GM15510 (cell line): Measurements from ENCODE around the gene SCN7A.

Experiments
- POLR2A ChIP-seq: IDR thresholded peaks from 3 replicates; pipeline ENCODE4 v1.6.1; 2011; ENCODE audit warnings: borderline replicate concordance; ENCODE audit not compliant: insufficient read length; ENCODE audit errors: extremely low read depth

SCN7A gene

DNA sequence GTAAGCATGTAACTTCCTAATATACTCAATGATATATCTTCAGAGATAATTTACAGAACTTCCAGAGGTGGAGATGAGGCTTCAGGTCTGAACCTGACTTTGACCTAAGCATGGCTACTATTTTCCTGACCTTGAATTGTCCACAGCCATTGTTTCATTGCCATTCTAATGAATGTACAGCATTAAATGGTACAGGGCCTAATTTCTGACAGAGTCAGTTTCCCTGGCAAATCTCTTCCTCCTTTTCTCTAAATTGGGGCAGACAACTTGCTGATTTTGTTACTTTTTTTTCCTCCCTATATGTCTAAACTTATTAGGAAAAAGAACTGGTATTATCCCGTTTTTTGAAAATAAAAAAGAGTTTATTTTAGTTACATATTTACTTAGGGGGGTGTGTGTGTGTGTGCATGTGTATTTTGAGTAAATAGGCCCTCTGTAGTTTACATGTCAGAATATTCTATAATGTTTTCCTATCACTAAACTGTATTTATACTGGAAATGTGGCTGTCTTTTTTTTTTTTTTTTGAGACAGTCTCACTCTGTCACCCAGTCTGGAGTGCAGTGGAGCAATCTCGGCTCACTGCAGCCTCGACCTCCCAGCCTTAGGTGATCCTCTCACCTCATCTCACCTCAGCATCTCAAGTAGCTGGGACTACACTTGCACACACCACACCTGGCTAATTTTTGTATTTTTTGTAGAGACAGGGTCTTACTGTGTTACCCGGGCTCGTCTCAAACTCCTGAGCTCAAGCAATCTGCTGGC is 75.0 kb downstream of the SCN7A start:
- TF ChIP-seq POLR2A = no peak

DNA sequence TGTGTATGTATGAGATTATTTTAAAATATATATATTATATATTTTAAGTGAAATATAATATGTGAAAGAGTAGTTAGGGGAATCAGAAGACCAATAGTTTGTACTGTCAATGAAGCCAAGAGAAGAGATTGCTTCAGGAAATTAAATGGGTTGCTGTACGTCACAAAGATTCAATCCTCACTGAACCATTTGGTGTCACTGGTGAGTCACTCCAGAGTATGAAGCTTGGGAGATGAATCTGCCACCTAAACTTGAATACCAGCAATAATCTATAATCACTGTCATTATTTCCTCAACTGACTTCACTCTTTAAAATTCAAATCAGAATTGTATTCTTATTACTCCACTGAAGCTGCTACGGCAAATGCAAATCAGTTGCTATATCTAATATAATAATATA is 76.4 kb downstream of the SCN7A start:
- no peak for TF ChIP-seq POLR2A

DNA sequence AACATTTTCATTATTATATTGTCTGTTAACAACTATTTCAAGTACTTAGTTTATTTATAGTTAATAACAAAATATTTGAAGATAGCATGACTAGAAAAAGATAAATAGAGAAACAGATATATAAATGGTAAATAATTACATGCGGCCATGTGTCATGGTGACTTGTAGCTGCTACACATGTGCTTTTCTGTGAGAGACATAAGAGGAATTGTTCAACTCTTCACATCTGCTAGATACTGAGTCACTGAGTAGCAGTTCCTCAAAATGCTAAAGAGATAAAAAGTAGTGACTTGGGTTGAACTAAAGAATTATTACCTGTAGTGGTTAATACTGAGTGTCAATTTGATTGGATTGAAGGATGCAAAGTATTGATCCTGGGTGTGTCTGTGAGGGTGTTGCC is 80.8 kb downstream of the SCN7A start:
- TF ChIP-seq POLR2A = no peak

DNA sequence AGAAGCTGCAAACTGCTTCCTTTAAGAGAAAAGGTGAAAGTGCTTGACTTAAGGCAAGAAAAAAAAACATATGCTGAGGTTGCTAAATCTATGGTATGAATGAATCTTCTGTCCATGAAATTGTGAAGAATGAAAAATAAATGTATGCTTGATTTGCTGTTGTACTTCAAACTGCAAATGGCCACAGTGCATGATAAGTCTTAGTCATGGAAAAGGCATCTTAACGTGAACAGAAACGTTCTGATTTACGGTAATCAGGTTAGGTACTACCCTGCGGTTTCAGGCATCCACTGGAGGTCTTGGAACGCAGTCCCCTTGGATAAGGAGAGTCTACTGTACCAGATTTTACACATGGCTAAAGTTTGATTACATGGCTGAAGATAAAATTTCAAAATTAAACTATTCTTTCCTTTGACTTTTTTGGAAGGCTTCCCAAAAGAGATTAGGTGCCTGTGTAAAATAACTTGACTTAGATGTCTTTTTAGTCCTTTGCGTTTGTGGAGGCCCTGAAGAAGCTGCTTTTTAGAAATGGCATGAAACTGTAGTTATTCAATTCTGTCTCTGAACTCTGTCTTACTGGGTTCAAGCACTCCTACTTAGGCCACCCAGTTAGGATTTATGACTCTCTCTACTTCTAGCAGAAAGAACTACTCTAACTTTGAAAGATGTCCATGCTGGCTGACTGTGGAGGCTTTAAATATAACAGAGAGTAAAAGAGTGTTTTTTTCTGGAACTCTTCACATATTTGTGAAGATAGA is 82.4 kb downstream of the SCN7A start:
- TF ChIP-seq POLR2A = no peak

DNA sequence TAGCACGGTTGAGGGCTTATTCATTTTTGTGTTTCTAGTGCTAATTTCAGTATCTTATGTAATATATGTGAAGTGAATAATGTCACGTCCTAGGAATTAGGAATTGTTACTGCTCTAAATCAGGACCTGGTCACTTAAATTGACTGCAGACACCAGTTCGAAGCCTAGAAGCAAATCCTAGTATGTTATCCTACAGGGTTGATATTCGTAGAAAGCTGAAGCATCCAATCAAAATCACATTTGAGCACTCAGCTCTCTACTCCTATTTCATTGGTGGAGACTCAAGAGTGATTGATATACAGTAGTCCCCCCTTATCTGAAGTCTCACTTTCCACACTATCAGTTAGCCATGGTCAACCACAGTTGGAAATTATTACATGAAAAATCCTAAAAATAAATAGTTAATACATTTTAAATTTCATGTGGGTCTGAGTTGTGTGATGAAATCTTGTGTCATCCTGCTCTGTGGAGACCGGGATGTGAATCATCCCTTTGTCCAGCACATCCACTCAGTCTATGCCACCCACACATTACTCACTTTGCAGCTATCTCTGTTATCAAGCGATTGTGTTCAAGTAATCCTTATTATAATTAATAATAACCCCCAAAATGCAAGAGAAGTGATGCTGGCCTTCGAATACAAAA is 83.1 kb downstream of the SCN7A start:
- no peak for TF ChIP-seq POLR2A

DNA sequence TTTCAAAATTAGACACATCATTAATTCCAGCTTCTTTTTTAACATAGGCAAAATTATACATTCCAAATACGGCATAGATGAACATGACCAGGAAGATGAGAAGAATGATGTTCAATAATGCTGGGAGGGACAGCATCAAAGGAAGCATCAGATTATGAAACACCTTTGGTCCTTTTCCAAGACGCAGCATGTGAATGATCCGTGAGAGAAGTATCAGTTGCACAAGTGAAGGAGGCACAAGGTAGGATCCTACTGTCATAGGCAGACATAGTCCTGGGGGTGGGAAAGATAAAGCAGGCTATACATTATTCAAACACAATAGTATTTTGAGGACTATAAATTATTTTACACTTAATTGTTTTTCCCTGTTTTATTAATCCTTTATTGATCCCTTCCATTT is 87.7 kb downstream of the SCN7A start:
- TF ChIP-seq POLR2A = no peak

DNA sequence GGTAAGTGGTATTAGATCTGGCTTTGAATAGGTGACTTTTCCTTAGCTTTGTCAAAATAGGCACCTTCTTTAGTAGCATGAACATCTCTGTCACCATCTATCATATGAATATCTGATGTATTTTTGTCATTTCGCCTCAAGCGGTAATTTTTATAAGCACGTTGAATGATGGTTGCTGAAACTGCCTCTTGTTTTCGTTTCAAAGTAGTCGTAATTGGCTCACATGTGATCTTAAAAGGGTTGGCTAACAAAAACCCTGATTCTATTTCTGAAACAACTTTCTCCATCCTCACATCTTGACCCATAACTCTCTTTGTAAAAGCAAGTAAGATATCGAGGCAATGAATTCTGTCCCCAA is 88.5 kb downstream of the SCN7A start:
- no peak for TF ChIP-seq POLR2A

DNA sequence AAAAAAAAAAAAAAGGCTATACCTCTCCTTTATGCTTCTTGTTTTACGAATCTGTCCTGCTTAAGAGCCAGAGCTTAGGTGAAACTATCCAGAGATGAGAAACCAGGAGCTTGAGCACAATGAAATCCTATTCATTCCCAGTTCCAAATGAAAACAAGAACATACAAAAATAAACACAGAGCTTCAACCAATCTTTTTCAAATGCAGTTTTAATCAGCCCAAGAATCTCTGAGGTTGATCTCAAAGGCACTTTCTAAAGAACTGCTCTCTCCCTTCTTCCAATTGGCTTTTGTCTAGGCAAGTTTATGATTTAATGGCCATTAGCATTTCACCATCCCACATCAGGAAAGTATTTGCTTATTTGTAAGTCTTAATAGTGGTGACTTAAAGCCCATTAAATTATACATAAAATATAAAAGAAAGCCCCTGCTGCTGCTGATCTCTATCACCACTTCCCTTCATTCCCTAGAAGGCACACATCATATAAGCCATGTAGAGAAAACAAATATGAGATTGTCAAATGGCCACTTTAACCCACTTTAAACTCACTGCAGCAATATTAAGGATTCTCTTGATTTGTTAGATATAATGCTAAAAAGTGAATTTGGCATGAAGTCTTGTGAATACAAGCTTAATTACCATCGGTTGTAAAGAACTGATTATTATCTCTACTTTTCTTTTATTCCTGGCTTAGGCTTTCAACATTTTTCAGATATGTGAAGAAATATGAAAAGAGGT is 89.0 kb downstream of the SCN7A start:
- no peak for TF ChIP-seq POLR2A

DNA sequence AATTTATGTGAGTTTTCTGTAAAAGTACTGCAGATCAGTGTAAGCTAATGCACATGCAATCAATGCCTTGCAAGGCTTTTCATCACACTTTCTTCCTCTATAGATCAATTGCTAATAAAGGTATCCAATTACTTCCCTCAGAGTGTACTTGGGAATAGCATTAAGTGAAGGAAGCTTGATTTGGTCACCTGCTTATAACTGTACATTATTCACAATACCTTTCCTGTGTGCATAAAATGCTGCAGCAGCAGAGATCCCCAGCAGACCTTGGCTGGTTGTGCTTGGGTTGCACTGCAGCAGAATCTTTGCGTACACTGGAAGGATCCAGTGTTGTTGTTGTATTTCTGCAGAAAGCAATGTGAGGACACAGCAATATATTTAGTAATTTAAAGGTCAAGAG is 99.8 kb downstream of the SCN7A start:
- no peak for TF ChIP-seq POLR2A

DNA sequence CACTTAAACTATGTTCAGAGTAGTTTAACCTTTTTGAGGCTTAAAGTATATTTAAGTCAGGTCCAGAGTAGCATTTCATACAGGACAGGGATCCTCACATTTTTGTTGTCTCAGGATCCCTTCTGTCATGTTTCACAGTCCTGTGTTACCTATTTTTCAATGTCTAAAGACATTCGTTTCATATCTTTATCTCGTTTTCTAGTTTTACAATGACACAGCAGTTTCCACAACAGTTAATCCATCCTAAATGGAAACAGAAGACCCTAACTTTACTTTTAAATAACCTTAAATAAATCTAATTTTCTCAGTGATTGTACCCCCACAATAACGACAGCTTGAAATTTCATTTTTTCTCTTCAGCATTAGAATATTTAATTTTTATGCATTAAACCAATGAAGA is 101.0 kb downstream of the SCN7A start:
- TF ChIP-seq POLR2A = no peak

DNA sequence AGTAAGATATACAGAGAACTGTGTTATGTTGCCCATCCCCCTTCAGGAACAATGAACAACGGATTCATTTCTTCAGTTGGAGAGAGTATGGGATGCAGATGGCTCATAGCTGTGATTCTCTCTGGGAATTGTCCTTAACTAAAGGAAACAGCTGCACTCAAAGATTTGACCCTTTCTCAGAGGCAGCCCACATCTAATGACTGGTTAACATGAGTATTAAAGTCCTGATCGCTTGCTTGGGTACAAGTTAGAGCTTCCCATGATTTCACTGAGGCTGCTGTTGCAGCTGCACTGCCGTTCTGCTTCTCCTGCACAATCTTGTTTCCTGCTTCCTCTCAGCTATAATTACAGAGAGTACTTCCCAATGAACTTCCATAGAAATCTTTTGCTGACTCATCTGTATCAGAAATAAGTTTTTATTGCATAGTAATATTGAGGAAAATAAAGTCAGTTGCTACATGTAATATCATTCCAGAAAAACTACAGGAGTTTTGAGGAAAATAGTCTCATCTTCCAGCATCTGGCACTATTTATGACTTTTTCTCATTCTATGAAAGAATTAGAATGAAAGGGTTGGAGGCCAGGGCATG is 105.5 kb downstream of the SCN7A start:
- TF ChIP-seq POLR2A = no peak

DNA sequence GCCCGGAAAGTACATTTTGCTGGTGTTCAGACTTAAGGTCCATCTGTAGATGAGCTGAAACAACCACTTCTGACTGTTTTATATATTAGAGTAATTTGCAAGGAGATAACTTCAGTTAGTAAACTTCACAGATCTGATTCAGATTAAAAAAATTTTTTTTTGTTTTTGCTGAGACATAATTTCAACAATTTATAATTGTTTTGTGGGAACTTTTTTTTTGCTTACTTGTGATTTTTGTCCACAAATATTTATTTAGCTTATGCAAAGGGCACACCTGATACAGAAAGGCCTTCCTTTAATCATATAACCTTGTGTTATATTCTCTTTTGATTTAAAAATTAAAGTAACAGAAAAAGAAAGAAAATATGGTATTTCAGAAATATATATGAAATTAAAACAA is 108.7 kb downstream of the SCN7A start:
- no peak for TF ChIP-seq POLR2A

DNA sequence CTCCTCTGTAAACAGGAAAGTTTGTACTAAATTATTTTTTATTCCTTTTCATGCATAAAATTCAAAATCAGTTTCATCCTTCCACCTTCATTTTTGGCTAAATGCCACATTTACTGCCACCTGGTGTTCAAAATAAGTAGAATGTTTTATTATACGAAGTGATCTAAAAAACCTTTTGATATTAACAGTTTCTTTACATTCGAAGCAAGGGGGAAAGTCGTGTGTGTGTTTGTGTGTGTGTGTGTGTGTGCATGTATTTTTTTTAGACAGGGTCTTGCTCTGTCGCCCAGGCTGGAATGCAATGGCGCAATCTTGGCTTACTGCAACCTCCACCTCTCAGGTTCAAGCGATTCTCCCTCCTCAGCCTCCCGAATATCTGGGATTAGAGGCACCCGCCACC is 109.3 kb downstream of the SCN7A start:
- no peak for TF ChIP-seq POLR2A

DNA sequence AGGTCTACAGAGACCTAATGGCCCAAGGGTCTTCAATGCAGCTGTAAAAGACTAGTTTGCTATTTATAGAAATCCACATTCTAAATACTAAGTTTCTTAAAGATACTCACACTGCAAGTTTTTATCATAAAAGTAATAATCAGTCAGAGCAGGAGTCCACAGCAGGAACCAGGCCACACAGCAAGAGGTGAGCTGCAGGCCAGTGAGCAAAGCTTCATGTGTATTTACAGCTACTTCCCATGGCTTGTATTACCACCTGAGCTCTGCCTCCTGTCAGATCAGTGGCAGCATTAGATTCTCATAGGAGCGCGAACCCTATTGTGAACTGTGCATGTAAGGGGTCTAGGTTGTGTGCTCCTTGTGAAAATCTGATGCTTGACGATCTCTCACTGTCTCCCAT is 111.6 kb downstream of the SCN7A start:
- TF ChIP-seq POLR2A = no peak

DNA sequence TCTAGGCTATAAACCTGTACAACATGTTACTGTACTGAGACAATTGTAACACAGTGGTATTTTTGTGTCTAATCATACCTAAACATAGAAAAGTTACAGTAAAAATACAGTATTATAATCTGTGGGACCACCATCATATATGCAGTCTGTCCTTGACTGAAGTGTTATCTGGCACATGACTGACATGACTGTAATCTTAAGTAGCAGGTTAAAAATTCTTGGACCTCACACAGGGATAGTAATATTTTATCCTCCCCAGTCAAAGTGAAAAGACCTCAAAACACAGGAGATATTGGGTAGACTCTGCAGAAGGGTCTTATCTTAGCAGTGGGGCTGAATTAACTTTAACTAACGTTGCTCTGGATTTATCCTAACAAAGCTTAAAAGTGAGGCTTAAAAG is 113.4 kb downstream of the SCN7A start:
- no peak for TF ChIP-seq POLR2A
